ENCODE data around the gene PCDHA1.
"Not testable (repeated sequence)": the region's sequence is repeated elsewhere in the genome, so short reads cannot be mapped to it uniquely, and the experiment has no call there.

Gene PCDHA1

GRCh38 chr5:140785905-140786686 is at the start of gene PCDHA1:
PCDHA1 (plus strand) TSS chr5:140786140.
- DNase-seq: peak; percentile 4

GRCh38 chr5:140737486-140737885 is 48.5 kb upstream of the PCDHA1 start:
- no peak for DNase-seq

- DNase-seq: no peak
These were observed 44.0 kb upstream of the PCDHA1 start for GRCh38 chr5:140741967-140742366.

- DNase-seq: no peak
These were observed 32.4 kb upstream of the PCDHA1 start for GRCh38 chr5:140753561-140753960.

GRCh38 chr5:140764177-140764973 is 21.6 kb upstream of the PCDHA1 start:
- no peak for DNase-seq

GRCh38 chr5:140767444-140767843 is 18.5 kb upstream of the PCDHA1 start:
- no peak for DNase-seq

GRCh38 chr5:140780512-140780911 is 5.4 kb upstream of the PCDHA1 start:
- DNase-seq: no peak

GRCh38 chr5:140787422-140787821 is 1.5 kb downstream of the PCDHA1 start:
- DNase-seq: not testable (repeated sequence)

- not testable (repeated sequence) for DNase-seq
These were observed 2.0 kb downstream of the PCDHA1 start for GRCh38 chr5:140787849-140788504.

- DNase-seq: no peak
These were observed 5.1 kb downstream of the PCDHA1 start for GRCh38 chr5:140791089-140791488.

- DNase-seq: no peak
These were observed 8.8 kb downstream of the PCDHA1 start, which contains the start of gene PCDHA2 for GRCh38 chr5:140794595-140795258. PCDHA2 (plus strand) TSS chr5:140794852.

GRCh38 chr5:140795259-140795641 is 9.3 kb downstream of the PCDHA1 start:
- DNase-seq: no peak

GRCh38 chr5:140796072-140796717 is 10.3 kb downstream of the PCDHA1 start:
- DNase-seq: not testable (repeated sequence)

GRCh38 chr5:140796718-140797095 is 10.8 kb downstream of the PCDHA1 start:
- DNase-seq: no peak

GRCh38 chr5:140800816-140801493 is 15.0 kb downstream of the PCDHA1 start, which contains the start of gene PCDHA3:
PCDHA3 (plus strand) TSS chr5:140801057.
- peak; percentile 43 for DNase-seq

- no peak for DNase-seq
These were observed 15.5 kb downstream of the PCDHA1 start for GRCh38 chr5:140801494-140801841.

GRCh38 chr5:140802381-140802780 is 16.4 kb downstream of the PCDHA1 start:
- not testable (repeated sequence) for DNase-seq

GRCh38 chr5:140802781-140803271 is 16.9 kb downstream of the PCDHA1 start:
- no peak for DNase-seq

GRCh38 chr5:140806834-140807775 is 21.2 kb downstream of the PCDHA1 start, which contains the start of gene PCDHA4:
PCDHA4 (plus strand) TSS chr5:140807068.
- DNase-seq: peak; percentile 25

- DNase-seq: not testable (repeated sequence)
These were observed 22.4 kb downstream of the PCDHA1 start for GRCh38 chr5:140808241-140808888.
